DND-41 (cell line): Measurements from ENCODE around the gene SDHAF4.
"Not testable (repeated sequence)": the region's sequence is repeated elsewhere in the genome, so short reads cannot be mapped to it uniquely, and the experiment has no call there.

Experiments used
- CTCF ChIP-seq: IDR thresholded peaks from 2 replicates; pipeline ENCODE4 v1.5.1; 2012; ENCODE audit warnings: borderline replicate concordance, low read length, moderate library complexity, mild to moderate bottlenecking; ENCODE audit not compliant: poor library complexity, severe bottlenecking; ENCODE audit errors: extremely low read depth
- EZH2 ChIP-seq: IDR thresholded peaks from 3 replicates; pipeline ENCODE4 v1.6.1; 2012; ENCODE audit warnings: borderline replicate concordance, low read depth, mild to moderate bottlenecking, moderate library complexity, low read length, inconsistent platforms; ENCODE audit not compliant: severe bottlenecking

GRCh38 chr6:70552286-70552940 is 14.3 kb upstream of the SDHAF4 start:
- not testable (repeated sequence) for TF ChIP-seq CTCF, EZH2
